ENCODE measurements around the gene LILRA6. TPM values are rescaled to one million over a fixed set of nuclear protein-coding genes. Genes with fewer than 3 reads are reported as not detected.
"Not testable (repeated sequence)": the region's sequence is repeated elsewhere in the genome, so short reads cannot be mapped to it uniquely, and the experiment has no call there.

The LILRA6 gene
- total RNA-seq, 1 donor from 2014 or later: 2.3 TPM

DNA sequence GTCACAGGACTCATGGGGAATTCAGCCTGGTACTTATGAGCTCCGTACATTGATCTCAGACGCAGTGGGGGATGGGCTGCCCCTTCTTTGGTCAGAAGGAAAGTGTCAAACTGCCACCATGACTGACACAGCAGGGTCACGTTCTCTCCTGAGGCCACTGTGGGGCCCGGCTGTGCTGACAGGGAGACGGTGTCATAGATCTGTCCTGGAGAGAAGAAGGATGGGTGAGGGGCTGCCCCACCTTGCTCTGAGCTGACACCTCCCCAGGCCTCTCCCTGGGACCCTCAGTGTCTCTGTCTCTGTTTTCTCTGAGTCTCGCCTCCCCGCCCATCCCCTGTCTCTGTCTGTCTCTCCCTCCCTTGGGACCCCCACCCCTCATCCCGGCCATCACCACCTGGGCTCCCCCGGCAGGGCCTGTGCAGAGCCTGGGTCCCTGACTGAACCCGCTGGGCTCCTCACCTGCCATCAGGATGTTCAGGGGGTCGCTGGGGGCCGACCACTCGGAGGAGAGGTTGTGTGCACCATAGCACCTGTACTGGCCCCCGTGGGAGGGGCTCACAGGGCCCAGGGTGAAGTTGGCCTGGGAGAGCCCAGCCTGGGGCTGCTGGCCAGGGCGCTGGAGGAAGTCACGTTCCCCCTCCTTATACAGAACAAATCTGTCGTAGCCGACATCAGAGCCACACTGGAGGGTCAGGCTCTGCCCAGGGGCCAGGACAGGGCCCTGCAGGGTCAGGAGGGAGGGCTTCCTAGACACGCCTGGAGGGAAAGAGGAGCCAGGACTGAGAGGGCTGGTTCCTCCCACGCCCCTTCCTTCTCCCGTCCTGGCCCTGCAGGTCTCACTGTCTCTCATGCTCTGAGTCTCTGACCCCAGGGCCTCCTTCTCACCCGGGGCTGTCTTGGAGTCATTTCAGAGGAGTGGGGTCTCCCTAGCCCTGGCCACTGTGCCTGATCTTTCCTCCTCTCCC is 1.9 kb downstream of the LILRA6 start:
- ATAC-seq; intact Hi-C loops (cut with micrococcal nuclease); DNase-seq: not testable (repeated sequence)

DNA sequence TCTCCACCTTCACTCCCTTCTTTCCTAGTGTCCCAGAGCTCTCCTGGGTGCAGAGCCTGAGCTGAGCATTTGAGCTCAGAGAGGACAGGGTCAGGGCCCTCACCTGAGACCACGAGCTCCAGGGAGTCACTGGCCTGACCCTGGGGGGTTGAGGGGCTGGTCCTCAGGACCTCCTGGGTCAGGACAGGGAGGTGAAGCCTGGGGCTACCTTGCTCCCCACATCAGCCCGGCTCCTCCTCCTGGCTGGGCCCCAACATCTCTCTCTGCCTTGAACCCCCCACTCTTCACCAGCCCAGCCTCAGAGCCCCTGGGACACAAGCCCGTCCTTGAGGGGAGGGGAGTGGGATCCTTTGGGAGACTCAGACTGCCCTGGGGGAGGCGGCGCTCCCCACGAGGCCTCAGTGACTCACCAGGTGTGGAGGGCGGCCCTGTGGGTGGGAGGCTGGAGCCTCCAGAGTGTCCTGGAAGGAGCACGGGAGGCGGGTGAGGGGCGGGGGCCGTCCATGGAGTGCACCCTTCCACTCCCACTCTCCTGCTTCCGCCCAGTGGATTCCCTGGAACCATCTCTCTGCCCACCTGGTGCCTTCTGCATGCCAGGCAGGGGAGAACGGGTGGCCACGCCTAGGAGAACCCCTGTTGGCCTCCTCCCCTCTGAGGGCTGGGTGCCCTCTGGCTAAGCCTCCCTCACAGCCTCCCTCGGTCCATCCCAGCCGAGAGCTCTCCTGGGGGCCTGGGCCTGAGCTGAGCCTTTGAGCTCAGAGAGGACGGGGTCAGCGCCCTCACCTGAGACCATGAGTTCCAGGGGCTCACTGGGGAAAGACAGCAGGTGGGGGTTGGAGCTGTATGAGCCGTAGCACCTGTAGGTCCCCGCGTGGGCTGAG is 2.9 kb downstream of the LILRA6 start:
- peak; percentile 15 for ATAC-seq
- intact Hi-C loops (cut with micrococcal nuclease): loop anchor here (10.0 kb wide), 1 partner anchor 65 kb away; the partner anchor contains the start of gene TMC4
- not testable (repeated sequence) for DNase-seq

- ATAC-seq (no peak), DNase-seq (no peak)
- intact Hi-C loops (cut with micrococcal nuclease): loop anchor here (10.0 kb wide), 1 partner anchor 59 kb away; the partner anchor contains the start of gene TMC4
Measured at GRCh38 chr19:54233941-54234340, 8.6 kb downstream of the LILRA6 start.

- intact Hi-C loops (cut with micrococcal nuclease): loop anchor here (10.0 kb wide), 1 partner anchor 57 kb away; the partner anchor contains the start of gene TMC4
- ATAC-seq: peak; percentile 97
- peak; percentile 91 for DNase-seq
Measured at GRCh38 chr19:54231077-54231931, 11.3 kb downstream of the LILRA6 start.

DNA sequence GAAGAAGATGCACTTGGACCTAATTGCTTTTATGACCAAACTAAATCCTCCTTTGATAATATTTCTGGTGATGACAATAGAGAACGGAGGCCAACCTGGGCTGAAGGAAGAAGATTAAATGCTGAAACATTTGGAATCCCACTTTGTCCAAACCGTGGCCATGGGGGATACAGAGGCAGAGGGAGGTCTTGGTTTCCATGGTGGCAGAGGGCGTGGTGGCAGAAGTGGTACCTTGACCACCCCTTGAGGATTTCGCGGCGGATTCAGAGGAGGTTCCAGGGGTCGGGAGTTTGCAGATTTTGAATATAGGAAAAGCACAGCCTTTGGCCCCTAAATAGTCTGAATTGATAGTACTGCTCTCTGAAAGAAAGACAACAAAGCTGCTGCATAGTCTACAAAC is 12.6 kb downstream of the LILRA6 start:
- intact Hi-C loops (cut with micrococcal nuclease): loop anchor here (10.0 kb wide), 1 partner anchor 55 kb away; the partner anchor contains the start of gene TMC4
- ATAC-seq: no peak
- no peak for DNase-seq

- ATAC-seq (no peak), DNase-seq (no peak)
- intact Hi-C loops (cut with micrococcal nuclease): no loop called here
Measured at GRCh38 chr19:54229146-54229545, 13.4 kb downstream of the LILRA6 start.

DNA sequence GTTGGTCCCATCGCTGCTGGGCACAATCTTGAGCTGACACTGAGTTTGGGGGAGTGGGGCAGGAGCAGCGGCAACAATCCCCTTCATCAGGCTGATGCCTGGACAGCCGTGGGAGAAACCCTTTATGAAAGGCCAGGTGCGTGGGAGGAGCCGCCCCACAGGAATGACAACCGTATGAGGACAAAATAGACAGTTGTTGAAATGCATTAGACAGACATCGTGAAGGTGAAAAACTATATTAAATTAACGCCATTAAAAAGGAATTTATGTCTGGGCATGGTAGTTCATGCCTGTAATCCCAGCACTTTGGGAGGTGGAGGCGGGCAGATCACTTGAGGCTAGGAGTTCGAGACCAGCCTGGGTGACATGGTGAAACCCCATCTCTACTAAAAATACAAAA is 18.0 kb downstream of the LILRA6 start:
- ATAC-seq; DNase-seq; intact Hi-C loops (cut with micrococcal nuclease): not testable (repeated sequence)

DNA sequence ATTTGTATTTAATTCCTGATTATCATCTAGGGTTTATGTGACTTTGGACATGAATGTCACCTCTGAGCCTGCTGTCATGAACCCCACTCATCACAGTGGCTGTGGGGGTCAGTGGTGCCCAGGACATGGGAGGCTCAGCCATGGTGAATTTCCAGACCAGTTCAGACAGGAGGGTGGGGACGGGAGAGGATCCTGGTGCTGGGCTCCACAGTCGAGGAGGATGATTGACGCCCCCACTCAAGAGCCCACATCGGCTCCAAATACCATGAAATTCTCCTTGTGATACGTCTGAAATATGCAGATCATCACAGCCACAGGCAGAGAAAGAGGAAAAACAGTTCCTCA is 18.7 kb downstream of the LILRA6 start:
- ATAC-seq; DNase-seq; intact Hi-C loops (cut with micrococcal nuclease): not testable (repeated sequence)

DNA sequence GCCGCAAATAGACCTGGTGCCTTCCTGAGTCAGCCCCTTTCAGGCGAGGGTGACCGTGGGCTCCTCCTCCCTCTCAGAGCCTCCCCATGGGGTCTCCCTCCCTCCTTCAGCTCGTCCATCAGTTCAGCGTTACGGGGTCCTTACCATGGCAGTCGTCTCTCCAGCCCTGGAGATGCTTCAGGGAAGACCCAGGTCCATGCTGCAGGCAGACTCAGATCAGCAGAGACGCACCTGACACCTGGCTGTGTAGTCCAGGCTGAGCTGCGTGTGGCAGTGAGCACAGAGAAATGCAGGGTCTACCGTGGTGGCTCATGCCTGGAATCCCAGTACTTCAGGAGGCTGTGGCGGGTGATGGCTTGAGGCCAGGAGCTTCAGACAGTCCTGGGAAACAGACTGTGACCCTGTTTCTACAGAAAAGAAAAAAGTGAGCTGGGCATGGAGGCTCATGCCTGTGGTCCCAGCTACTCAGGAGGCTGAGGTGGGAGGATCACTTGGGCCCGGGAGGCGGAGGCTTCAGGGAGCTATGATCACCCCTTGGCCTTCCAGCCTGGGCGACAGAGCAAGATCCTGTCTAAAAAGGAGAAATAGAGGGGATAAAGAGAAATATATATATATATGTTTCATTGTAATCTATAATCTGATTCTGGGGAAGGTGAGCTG is 19.2 kb downstream of the LILRA6 start:
- intact Hi-C loops (cut with micrococcal nuclease); DNase-seq: not testable (repeated sequence)
- peak; percentile 14 for ATAC-seq

- intact Hi-C loops (cut with micrococcal nuclease): not testable (repeated sequence)
- ATAC-seq (peak; percentile 81), DNase-seq (peak; percentile 58)
Measured at GRCh38 chr19:54222474-54223276, 19.9 kb downstream of the LILRA6 start, which contains the start of gene LILRB3. TSS of gene LILRB3 (minus strand) at chr19:54223007. CDS start at chr19:54222976, 31 bp downstream.

DNA sequence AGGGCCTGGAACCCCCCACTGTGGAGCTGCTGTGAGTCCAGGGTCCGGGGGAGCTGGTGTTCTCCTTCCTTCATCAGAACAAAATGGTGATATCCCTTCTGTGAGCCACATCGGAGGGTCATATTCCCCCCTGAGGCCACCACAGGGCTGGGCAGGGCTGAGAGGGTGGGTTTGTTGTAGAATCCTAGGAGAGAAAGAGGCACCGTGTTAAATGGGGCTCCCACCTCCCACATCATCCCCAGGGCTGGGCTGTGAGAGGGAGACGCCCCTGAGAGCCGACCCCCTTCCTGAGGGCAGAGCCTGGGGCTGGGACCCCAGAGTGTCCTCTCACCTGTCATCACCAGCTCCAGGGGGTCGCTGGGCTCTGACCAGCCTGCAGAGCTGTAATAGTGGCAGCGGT is 20.6 kb downstream of the LILRA6 start:
- intact Hi-C loops (cut with micrococcal nuclease); DNase-seq; ATAC-seq: not testable (repeated sequence)

DNA sequence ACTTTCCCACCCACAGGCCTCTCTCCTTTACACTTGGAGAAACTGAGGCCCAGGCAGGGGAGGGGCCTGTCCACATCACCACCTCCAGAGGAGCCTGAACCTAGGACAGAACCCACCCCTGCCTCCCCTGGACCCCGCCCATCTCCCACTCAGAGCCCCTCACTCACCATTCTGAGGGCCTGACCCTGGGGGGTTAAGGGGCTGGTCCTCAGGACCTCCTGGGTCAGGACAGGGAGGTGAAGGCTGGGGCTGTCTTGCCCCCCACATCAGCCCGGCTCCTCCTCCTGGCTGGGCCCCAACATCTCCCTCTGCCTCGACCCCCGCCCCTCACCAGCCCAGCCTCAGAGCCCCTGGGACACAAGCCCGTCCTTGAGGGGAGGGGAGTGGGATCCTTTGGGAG is 22.9 kb downstream of the LILRA6 start:
- ATAC-seq; DNase-seq; intact Hi-C loops (cut with micrococcal nuclease): not testable (repeated sequence)

DNA sequence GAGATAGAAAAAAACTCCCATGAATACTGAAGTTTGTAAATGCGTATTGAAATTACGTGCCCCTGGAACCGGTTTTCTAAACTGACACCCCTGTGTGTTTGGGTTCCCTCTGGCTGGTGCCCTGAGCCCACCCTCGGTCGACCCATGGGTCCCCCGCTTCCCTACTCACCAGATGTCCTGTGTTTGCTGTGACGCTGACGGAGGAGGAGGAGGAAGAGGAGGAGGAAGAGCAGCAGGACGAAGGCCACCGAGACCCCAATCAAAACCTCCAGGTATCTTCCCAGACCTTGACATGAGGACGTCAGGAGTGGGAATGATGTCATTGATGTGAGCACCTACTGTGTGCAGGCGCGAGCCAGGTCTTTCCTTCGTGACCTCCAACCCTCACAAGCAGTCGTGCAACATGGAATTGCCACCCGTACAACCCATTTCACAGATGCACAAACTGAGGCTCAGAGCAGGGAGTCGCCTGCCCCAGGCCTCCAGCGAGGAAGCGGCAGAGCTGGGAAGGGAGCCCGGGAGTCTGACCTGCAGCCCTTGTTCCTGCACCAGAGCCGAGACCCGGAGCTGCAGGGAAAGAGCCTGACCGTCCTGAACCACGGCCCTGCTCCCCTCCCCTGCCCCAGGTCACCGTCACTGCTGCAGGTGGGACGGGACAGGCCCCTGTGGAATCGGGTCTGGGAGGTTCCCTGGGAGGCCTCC is 23.5 kb downstream of the LILRA6 start:
- intact Hi-C loops (cut with micrococcal nuclease): no loop called here
- ATAC-seq (no peak), DNase-seq (no peak)

DNA sequence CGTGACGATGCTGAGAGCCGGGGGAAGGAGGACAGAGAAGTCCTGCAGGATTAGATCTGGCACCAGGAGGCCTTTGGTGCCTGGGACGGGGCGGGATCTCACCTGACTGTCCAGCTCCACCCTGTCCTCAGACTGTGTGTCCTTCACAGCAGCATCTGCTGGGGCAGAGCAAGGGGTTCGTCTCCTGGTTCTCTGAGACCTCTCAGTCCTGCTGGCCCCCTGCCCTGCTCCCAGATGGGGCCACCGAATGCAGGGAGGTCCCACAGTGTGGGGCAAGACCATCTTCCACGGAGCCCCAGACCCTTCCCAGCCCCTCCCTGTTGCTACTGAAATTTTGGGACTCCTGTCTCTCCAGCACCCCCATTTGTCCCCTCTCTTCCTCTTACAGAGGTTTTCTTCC is 24.3 kb downstream of the LILRA6 start:
- intact Hi-C loops (cut with micrococcal nuclease): no loop called here
- no peak for DNase-seq
- ATAC-seq: no peak

DNA sequence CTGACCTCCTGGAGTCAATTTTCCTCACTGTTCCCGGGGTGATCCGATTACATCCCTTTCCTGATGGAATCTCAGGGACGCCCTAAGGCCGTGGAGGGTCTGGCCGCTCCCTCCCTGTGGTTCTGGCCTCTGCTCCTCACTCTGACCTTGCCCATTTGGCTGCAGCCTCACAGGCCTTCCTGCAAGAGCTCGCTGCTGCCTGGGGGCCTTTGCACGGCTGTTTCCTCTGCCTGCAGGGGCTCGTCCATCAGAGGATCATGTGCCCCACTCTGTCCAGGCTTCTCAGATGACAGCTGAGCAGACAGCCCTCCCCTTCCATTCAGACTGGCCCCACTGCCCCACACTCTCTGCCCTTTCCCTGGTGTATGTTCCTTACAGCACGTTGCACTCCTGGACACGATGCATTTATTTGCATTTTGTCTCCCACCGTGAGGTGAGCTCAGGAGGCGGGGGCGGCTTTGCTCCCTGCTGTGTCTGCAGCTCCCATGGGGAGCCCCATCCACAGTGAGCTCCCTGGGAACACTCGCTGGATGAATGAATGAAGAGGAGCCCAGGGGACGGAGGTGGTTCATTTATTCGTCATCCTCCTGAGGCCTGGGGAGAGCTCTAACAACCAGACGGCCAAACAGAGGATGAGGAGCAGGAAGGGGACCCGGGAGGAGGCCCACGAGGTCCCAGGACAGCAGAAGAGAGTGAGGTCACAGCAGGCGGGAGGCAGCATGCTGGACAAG is 24.9 kb downstream of the LILRA6 start:
- intact Hi-C loops (cut with micrococcal nuclease); ATAC-seq; DNase-seq: not testable (repeated sequence)

DNA sequence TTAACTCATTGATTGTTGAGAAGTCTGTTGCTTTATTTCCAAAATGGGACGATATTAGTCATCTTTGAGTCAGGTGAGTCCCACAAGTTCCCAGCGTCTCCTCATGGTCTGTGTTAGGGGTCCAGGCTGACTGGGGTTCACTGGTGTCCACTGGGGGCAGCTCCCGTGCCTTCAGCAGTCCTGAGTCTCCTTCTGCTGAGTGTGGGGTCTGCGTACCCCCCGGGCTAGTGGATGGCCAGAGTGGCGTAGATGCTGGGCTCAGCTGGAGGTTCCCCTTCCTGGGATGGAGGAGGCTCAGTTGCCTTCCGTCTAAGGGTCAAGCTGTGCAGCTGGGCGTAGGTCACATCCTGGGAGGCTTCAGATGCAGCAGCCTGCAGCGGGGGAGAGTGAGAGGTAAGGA is 25.7 kb downstream of the LILRA6 start:
- intact Hi-C loops (cut with micrococcal nuclease): no loop called here

More for the DNA sequence above, 25.7 kb downstream of the LILRA6 start:
- no peak for ATAC-seq
- no peak for DNase-seq

Measured in left ventricle myocardium superior (tissue), 1 donor.